Inferior parietal cortex (tissue), 1 donor: ENCODE measurements around the gene CA7.

Experiments
- DNase-seq: peaks from one replicate; pipeline ENCODE4 v3.0.0-alpha.2; 2016; ENCODE audit errors: extremely low spot score

The CA7 gene

DNA sequence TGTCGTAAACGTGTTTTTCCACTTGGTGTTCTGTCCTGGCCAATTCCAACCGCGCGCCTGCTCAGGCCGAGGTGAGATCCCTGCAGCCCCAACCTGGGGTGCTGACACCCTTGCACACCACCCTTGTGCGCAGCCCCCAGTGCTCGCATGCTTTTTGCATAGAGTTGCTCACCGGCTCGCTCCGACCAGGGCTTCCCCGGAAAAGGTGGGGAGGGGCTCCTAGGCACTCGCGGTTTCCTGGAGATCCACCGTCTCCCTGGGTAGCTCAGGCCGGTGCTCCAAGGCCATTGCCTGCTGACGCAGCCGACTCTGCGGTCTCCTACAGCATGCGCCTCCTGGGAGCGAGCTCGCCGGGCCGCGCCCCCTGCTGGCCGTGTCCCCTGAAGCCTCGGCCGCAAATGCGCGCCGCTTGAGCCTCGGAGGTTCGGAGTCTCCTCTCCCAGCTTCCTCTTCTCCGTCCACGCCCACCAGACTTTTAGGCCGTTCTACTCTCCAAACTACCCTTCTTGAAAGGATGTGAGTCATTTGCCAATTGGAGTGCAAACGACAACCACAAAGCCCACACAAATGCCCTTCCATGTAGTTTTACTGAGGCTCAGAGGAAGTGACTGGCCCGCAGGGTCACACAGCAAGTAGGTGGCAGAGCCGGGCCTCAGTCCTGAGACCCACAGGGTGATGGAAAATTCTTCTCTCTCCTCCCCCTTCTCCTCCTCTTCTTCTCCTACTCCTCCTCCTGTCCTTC, 28.9 kb downstream of the CA7 start:
- peak; percentile 87 for DNase-seq

DNA sequence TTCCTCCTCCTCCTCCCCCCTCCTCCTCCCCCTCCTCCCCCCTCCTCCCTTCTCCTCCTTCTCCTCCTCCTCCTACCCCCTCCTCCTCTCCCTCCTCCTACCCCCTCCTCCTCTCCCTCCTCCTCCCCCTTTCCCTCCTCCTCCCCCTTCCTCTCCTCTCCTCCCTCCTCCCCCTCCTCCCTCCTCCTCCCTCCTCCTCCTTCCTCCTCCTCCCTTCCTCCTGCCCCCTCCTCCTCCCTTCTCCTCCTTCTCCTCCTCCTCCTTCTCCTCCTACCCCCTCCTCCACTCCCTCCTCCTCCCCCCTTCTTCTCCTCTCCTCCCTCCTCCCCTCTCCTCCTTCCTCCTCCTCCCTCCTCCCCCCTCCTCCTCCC, 29.5 kb downstream of the CA7 start:
- no peak for DNase-seq

DNA sequence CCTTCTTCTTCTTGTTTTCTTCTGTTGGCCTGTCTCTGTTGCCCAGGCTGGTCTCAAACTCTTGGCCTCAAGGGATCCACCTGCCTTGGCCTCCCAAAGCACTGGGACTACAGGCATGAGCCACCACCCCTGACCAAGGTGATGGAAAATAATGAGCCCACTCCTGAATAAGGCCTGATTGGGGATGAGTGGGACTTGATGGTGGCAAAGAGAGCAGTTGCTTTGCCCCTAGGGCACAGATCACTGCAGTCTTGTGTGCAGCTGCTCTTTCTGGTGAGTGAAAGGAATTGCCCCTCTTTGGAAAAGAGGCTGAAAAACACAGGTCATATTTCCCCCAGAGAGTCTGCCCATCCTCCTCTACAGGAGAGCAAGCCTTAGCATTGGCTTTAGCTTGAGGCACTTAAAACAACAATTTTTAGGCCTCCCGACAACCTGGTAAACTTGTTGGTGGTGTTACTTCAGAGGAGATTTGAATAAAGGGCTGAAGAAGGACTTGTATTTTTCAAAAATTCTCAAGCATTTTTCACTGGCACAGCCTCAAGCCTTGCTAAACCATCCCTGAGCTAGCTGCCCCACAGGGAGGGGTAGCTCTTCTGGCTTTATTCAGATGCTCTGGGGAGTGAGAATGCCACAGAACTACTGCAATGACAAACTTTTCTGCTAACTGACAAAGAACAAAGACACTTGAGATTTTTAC, 30.0 kb downstream of the CA7 start:
- DNase-seq, result no peak

DNA sequence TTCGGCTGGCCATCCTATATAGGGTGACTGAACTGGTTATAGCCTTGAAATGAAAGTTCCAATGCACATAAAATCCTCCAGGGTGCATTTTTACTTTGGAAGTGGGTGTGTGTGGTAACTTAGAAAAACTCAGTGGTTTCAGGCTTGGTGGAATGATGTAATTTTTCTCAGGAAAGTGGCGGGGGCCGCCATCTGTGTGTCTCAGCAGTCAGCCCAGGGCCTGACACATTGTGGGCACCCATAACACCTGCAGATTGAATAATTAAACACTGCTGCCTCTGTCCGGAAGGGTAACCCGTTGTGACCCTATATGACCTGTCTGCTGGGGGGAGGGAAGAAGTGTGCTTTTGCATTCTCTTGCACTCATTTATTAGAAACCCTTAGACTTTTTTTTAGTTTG, 33.9 kb downstream of the CA7 start:
- no peak for DNase-seq

DNA sequence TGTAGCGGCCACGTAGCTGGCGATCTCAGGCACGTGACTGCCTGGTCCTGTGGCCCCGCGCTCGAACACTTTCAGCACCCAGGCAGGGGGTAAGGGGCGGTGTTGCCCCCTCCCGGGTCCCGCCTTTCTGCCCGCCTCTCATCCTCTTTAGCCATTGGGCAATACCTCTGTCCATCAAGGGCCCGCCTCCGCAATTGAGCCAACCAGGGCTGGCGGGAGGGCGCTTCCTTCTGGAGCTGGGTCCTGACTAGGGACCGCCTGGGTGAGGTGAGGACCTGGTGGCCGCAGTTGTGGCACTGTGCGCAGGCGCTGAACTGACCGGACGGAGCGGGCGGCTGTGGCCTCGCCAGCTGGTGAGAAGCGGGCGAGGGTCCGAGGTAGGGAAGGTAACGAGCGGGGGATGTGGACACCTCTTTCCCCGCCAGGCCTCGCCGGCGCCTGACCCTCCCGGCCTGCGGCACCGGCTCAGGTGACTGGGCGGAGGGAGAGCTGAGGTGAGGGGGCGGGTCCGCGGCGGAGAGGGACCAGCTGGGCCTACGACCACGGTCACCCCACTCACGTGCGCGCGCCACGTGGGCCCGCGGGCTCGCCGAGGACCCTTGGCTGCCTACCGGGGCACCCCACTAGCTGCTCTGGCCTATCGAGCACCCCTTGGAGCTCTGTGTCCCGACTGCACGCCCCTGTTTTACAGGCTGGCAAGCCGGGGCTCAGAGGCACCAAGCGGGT, 36.2 kb downstream of the CA7 start, which contains the start of gene PDP2:
Gene PDP2 (plus strand): TSS at position 228 of the 726 bp plus-strand sequence. CDS start 3,770 bp downstream, outside the sequence.
- DNase-seq, result peak; percentile 96

DNA sequence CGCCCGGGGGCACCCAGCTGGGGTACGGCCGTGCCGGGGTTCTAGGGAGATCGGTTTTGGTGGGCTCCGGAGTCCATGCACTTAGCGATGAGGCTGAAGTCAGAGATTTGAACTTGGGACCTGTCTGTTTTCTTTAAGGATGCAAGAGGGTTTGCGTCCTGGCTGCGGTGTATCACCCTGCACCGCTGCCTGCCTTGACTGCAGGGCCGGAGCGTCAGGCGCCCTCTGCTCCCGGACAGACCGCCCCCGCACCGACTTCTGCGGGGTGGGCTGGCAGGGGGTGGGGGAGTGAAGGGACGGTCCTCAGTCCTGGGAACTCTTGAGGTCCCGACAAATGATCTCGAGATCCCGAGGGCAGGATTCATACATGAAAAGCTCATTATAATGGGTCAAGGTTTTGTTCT, 36.8 kb downstream of the CA7 start:
- no peak for DNase-seq

DNA sequence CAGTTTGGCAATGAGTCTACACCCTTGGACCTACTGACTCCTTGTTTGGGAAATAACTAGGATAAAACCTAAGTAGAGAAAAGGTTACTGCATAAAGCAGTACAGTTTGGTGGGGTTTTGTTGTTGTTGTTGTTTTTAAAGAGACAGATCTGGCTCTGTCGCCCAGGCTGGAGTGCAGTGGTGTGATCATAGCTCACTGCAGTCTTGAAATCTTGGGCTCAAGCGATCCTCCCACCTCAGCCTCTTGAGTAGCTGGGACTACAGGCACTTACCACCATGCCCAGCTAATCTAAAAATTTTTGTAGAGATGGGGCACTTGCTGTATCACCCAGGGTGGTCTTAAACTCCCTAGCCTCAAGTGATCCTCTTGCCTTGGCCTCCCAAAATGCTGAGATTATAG, 37.3 kb downstream of the CA7 start:
- no peak for DNase-seq

DNA sequence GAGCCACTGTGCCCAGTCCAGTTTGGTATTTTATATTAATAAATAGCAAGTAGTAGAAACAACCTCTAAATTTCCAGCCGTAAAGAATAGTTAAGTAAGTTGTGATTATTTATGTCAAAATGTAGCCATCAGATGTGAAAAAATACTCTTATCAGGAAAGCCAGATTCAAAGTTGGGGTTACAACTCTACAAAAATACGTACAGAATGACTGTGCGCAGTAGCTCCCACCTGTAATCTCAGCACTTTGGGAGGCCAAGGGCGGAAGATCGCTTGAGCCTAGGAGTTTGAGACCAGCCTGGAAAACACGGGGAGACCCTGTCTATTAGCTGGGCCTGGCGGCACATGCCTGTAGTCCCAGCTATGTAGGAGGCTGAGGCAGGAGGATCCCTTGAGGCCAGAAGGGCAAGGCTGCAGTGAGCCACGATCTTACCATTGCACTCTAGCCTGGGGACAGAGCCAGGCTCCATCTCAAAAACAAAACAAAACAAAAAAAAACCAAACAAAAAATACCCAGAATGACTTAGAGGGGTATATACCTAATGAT, 37.8 kb downstream of the CA7 start:
- no peak for DNase-seq

DNA sequence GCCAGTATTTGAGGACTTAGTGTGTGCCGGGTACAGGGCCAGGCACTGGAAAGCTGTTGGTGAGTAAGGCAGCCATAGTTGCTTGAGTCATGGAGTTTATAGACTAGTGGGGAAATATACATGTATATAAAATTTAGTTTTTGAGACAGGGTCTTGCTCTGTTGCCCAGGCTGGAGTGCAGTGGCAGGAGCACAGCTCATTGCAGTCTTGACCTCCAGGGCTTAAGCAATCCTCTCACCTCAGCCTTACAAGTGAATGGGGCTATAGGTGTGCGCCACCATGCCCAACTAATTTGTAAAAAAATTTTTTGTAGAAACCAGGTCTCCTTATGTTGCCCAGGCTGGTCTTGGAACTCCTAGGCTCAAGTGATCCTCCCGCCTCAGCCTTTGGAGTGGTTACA, 38.5 kb downstream of the CA7 start:
- no peak for DNase-seq

DNA sequence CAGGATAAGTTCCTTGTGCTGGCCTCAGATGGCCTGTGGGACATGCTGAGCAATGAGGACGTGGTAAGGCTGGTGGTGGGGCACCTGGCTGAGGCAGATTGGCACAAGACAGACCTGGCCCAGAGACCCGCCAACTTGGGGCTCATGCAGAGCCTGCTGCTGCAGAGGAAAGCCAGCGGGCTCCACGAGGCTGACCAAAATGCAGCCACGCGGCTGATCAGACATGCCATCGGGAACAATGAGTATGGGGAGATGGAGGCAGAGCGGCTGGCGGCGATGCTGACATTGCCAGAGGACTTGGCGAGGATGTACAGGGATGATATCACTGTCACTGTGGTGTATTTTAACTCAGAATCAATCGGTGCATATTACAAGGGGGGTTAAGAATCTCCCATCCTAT, 41.3 kb downstream of the CA7 start:
- no peak for DNase-seq

DNA sequence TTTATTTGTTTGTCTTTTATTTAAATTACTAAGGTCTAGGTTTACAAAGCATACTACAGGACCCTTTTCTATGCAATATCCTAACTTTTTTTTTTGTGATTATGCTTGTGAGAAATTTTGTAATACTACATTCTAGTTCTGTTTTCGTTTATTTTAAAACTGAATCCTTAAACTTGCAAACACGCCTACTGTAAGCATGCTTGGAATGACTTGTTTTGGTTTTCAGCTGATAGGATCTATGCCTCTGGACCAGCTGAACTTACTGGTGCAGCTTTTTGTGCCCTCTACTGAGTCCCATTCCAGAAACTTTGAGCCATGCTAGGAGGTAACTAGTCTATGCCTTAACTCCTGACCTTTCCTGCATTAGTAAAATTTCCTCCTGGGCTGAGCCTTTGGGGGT, 42.1 kb downstream of the CA7 start:
- DNase-seq, result no peak

DNA sequence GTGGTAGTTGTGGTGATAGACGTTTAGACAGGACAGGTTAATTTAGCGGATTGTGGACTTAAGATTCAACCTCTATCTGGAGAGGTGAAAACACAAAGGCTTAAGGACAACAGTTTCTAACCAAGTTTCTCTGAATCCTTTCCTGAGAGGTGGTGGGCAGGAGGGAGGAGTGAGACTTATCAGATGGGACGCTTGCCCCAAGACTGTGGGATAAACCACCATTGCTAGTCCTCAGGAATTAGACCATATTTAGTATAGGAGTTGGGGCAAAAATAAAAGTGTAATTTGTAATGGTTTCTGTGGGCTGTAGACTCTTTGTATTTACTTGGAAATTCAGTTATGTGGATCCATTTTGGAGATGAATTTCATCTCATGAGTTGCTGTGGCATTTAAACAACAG, 42.7 kb downstream of the CA7 start:
- no peak for DNase-seq

DNA sequence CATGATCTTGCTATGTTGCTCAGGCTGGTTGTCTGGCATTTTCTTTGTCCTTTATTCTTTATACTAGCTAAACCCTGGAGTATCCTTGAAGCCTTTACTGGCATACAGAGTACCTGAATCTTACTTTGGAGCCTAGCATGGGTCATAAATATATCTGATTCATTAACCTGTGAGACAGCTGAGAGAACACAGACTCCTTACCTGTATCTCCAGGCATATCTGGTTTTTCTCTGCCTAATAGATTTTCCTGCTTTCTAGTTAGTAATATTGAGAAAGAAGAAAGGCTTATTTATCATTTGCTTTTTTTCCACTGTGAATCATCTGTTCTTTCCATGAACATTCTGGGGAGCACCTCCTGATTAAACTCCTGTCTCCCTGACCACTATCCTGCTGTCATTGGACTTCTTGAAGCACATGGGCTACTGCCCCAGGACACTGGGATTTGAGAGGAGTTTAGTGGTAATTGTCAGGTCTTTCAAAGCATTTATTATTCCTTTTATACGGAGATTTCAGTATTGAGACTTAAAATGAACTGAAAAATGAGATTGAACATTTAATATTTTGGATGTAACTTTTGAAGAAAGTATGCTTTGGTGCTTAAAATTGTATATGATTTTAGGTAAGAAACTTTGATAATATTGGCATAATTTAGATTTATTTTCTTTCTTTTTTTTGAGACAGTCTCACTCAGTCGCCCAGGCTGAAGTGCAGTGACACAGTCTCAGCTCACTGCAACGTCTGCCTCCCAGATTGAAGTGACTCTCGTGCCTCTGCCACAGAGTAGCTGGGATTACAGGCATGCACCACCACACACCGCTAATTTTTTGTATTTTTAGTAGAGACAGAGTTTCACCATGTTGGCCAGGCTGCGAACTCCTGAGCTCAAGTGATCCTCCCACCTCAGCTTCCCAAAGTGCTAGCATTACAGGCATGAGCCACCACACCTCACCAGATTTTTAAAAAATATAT, 44.7 kb downstream of the CA7 start:
- no peak for DNase-seq

DNA sequence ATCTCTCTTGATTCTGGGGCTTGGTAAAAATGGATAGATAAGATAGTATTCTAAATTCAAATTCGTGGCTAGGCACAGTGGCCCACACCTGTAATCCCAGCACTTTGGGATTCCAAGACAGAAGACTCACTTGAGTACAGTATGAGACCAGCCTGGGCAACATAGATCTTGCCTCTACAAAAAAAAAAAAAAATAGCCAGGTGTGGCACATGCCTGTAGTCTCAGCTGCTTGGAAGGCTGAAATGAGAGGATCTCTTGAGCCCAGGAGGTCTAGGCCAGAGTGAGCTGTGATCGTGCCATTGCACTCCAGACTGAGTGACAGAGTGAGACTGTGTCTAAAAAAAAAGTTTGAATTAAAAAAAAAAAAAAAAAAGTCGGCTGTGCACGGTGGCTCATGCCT, 45.4 kb downstream of the CA7 start:
- no peak for DNase-seq

DNA sequence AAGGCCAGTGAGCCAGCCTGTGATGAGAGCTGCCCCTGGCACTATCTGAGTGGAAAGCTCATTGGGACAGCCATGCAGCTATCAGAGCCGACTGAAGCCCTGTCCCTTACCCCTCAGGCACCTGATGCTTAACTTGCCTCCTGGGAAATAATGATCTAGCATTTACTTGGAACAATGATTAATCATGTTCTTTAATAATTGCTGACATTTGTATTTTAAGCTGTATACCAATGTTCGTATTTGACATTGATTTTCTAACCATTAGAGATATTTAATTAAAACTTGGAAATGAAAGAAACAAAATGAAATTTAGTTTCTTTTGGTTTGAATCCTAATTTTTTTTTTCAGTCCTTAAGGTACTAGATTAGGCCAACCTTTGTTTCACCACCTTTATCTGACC, 46.6 kb downstream of the CA7 start:
- DNase-seq, result no peak

DNA sequence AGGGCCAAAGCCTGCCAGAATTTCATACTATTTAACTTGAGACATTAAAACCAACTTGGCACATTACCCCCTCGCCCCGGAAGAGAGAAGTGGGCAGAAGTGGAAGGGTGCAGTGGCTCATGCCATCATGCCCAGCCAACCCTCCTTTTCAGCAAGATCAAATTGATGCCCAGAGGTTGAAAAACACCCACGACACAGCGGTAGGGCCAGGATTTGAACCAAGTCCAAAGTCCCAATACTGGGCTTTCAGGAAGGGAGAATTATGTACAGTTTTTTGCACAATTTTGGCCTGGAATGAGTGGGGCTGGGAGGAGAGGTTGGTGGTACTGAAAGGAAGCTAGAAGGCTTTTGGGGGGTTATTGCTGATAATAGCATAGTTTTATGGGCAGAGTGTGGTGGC, 47.1 kb downstream of the CA7 start:
- no peak for DNase-seq

DNA sequence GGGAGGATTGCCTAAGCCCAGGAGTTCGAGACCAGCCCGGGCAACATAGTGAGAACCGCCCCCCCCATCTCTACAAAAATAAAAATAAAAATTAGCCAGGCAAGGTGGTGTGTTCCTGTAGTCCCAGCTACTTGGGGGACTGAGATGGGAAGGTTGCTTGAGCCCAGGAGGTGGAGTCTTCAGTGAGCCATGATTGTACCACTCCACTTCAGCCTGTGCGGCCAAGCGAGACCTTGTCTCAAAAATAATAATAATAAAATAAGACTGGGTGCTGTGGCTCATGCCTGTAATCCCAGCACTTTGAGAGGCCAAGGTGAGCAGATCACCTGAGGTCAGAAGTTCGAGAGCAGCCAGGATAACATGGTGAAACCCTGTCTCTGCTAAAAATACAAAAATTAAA, 47.6 kb downstream of the CA7 start:
- no peak for DNase-seq

DNA sequence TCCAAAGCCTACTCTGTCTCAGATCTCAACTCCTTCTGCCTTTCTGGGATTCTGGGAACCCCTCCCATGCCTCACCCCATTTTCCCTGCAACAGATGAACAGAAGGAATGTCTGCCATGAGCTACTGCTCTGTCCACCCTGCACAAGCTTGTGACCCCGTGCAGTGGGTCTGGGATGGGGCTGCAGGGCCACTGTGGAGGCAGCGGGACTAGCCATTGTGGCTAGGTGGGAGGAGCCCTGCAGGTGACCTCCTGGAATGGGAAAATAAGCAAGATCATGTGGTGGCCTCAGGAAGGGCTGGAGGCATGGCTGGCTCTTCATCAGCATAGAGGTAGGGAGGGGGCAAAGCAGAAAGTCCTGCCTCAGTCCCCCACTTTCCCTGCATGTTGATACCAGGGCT, 49.8 kb downstream of the CA7 start:
- no peak for DNase-seq

DNA sequence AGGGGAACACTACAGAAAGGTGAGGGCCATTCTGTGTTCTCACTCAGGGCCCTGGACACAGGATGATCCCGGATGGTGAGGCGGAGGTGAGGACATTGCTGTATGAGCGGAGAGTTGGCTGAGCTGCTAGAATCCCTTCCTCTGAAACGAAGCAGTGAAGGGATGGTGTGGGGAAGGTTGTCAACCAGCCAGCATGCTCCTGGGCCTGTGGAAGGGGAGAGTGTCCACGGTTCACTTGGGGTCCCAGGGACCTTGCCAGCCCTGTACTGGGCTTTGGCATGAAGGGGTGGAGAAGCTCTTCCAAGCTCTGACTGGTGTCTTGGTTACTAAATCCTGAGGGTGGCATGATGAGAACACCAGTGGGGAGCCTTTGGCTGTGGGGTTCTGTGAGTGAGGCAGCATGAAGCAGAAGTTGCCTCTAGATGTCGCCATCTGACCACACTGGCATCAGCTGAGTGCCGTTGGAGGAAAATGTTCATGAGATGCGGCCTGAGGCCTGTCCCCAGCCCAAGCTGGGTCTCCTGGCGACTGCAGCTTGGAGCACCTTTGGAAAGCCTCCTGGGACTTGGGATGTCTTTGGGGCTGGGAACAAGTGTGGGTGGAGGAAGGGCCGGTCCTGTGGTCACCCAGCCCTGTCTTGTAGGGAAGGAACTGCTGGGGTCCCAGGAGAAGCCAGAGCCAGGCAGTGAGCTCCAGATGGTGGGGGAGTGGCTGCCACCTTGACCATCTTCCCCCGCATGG, 50.9 kb downstream of the CA7 start:
- peak; percentile 80 for DNase-seq

DNA sequence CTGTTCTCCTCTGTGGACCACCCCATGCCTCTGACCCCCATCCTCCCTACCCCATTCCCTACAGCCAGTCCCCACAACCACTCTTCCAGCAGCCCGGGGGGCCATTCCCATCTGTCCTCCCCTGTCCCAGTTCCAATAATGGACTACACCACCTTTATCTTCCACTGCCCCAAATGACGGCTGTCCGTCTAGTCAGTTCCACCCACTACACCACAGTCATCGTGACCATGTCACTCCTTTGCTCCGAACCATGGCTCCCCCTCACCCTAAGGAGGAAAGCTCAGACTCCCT, 51.4 kb downstream of the CA7 start:
- no peak for DNase-seq

DNA sequence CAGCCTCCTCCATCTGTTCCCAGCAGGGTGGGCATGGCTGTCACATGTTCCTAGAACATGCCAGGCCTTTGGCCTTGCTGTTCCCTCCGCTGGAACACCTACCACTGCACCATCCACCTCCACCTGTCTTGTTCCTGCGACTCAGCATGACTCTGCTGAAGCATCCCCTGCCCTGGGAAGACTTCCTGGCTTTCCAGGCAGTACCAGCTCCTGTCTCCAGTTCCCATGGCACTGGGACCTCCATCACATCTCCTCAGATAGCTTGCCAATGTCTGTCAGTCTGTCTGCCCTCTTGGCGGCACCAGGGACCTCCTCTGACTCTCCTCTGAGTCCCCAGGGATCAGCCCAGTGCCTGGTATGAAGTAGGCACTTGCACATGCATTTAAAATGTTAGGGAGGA, 51.8 kb downstream of the CA7 start:
- DNase-seq, result no peak
